ENCODE data around the gene RIN1. TPM values are rescaled to one million over a fixed set of nuclear protein-coding genes. Genes with fewer than 3 reads are reported as not detected.
"Not testable (repeated sequence)": the region's sequence is repeated elsewhere in the genome, so short reads cannot be mapped to it uniquely, and the experiment has no call there.

Gene RIN1, protein sequence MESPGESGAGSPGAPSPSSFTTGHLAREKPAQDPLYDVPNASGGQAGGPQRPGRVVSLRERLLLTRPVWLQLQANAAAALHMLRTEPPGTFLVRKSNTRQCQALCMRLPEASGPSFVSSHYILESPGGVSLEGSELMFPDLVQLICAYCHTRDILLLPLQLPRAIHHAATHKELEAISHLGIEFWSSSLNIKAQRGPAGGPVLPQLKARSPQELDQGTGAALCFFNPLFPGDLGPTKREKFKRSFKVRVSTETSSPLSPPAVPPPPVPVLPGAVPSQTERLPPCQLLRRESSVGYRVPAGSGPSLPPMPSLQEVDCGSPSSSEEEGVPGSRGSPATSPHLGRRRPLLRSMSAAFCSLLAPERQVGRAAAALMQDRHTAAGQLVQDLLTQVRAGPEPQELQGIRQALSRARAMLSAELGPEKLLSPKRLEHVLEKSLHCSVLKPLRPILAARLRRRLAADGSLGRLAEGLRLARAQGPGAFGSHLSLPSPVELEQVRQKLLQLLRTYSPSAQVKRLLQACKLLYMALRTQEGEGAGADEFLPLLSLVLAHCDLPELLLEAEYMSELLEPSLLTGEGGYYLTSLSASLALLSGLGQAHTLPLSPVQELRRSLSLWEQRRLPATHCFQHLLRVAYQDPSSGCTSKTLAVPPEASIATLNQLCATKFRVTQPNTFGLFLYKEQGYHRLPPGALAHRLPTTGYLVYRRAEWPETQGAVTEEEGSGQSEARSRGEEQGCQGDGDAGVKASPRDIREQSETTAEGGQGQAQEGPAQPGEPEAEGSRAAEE
- total RNA-seq (2021), result 5.4 and 5.5 TPM in 2 replicates
- long read RNA-seq, transcript RIN1-201 (10 exons, 2,693 nt), result major isoform, 12 of 36 reads
- long read RNA-seq, partial matches to known transcripts, result 9 of 36 reads
- long read RNA-seq, other reads (novel, unspliced or antisense), result 15 of 36 reads

DNA sequence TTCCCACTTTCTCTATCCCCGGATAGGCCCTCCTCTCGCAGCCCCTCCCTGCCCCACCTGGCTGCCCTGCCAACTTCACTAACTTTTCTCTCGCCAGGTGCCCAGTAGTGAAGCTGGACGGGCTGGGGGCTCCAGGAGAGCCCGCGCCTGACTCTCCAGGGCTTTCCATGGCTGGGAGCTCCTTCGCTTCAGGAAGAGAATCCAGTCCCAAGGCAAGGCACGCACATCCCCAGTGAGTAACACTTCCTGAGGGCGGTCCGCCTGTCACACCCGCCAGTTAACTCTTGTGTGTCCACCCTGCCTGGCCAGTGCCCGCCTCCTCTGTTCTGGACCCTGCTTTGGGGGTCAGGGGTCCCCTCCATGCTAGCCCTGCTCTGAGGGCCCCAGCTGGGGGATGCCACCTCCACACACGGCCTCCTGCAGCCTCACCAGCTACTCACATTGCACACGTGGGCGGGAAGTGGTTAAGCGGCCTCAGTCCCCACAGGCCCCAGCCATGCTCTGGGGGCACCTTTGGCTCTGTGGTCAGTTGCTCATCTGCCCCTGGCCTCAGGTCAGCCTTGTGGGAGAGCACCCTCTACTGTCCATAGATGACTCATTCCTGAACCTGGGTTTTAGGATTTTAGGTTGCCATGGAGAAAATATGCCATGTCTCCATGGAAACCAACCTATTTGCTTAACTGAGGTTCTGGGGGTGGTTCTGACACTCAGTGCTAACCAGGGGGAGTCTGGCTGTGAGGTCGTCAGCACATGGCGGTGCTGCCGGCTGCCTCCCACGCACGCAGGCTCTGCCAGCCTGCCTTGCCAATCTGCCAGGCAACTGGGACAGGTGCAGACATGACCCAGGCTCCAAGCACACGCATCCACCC is at the start of gene RIN1:
RIN1 (minus strand) TSS at position 201 of the 869 bp plus-strand sequence; CDS start at position 169, 32 bp downstream.
- Histone ChIP-seq H3K23me2 (ENCODE audit: insufficient read length, low read depth, low read length, poor library complexity, severe bottlenecking) (no peaks in the 10 kb centered on the region), H3K27ac (ENCODE audit: insufficient read length, low read depth, low read length) (no peak within 1 kb of the TSS), H3K79me1 (ENCODE audit: insufficient read depth, low read depth, low read length, poor library complexity, severe bottlenecking) (no peaks in the 10 kb centered on the region), H3K79me2 (ENCODE audit: insufficient read depth, low read length) (no peaks in the 10 kb centered on the region), H3K27me3 (ENCODE audit: insufficient read depth, low read length) (no peaks in the 10 kb centered on the region; the same call in 1 of the 2 replicates), H4K20me1 (ENCODE audit: control insufficient read depth, insufficient read depth, insufficient read length) (no peaks in the 10 kb centered on the region), H2AK5ac (ENCODE audit: insufficient read length, low read length) (no peak within 1 kb of the TSS), H4K91ac (ENCODE audit: insufficient read length, low read depth, low read length) (no peak within 1 kb of the TSS), H2AFZ (ENCODE audit: low read length) (no peak within 1 kb of the TSS), H2BK15ac (ENCODE audit: low read depth, low read length) (no peak within 1 kb of the TSS), H4K8ac (replicated peaks; ENCODE audit: insufficient read length, low read depth, low read length) (no peak within 1 kb of the TSS), H2BK120ac (ENCODE audit: low read depth, low read length, poor library complexity, severe bottlenecking) (no peak within 1 kb of the TSS), H3K4me2 (ENCODE audit: insufficient read depth, insufficient read length, low read length) (peak within 1 kb of the TSS; percentile 30), H3K56ac (ENCODE audit: insufficient read length, low read depth, low read length) (no peak within 1 kb of the TSS), H3K18ac (ENCODE audit: insufficient read length, low read depth, low read length) (peak within 1 kb of the TSS; percentile 65), H3K14ac (ENCODE audit: insufficient read depth, low read length) (peak within 1 kb of the TSS; percentile 41), H4K5ac (ENCODE audit: insufficient read length, low read depth, low read length) (no peak within 1 kb of the TSS), H3K9ac (ENCODE audit: extremely low read depth, insufficient read length, low read length) (peak within 1 kb of the TSS; percentile 2), H3K4me1 (ENCODE audit: insufficient read depth, low read length) (no peaks in the 10 kb centered on the region), H3K4ac (ENCODE audit: low read depth, low read length) (no peak within 1 kb of the TSS), H3K23ac (ENCODE audit: insufficient read length, low read depth, low read length) (no peak within 1 kb of the TSS), H3T11ph (ENCODE audit: low read length) (no peak within 1 kb of the TSS), H2BK12ac (ENCODE audit: insufficient read length, low read depth, low read length) (no peak within 1 kb of the TSS), H2BK5ac (ENCODE audit: insufficient read length, low read length) (no peak within 1 kb of the TSS), H3K9me3 (ENCODE audit: control insufficient read depth, low read depth, low read length) (no peaks in the 10 kb centered on the region), H2BK20ac (ENCODE audit: low read depth, low read length, poor library complexity, severe bottlenecking) (no peak within 1 kb of the TSS)
- Mint-ChIP-seq H3K4me1 (peaks cover 20 to 21% of the 10 kb centered on the region in 2 experiments), H3K9me3 (no peaks in the 10 kb centered on the region), H3K27ac (peak within 1 kb of the TSS in 2 of 3 experiments; percentile 44 to 92; a peak in 5 of 7 replicates), H3K27me3 (ENCODE audit: low read depth) (peaks cover 4% of the 10 kb centered on the region), H3K4me3 (peak within 1 kb of the TSS; percentile 83 to 86), H3K36me3 (ENCODE audit: insufficient read depth in 1 of 3, low read depth in 3 of 3) (peaks cover 8 to 33% (median 20%) of the 10 kb centered on the region in 3 experiments; a peak in 6 of 7 replicates)
- TF ChIP-seq, protein P1, sequence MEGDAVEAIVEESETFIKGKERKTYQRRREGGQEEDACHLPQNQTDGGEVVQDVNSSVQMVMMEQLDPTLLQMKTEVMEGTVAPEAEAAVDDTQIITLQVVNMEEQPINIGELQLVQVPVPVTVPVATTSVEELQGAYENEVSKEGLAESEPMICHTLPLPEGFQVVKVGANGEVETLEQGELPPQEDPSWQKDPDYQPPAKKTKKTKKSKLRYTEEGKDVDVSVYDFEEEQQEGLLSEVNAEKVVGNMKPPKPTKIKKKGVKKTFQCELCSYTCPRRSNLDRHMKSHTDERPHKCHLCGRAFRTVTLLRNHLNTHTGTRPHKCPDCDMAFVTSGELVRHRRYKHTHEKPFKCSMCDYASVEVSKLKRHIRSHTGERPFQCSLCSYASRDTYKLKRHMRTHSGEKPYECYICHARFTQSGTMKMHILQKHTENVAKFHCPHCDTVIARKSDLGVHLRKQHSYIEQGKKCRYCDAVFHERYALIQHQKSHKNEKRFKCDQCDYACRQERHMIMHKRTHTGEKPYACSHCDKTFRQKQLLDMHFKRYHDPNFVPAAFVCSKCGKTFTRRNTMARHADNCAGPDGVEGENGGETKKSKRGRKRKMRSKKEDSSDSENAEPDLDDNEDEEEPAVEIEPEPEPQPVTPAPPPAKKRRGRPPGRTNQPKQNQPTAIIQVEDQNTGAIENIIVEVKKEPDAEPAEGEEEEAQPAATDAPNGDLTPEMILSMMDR (conservative IDR thresholded peaks at IDR 0.05), result peak; percentile 59
- WGBS (ENCODE audit: extremely low coverage, insufficient read length, low lambda C conversion rate), result no CpG with 5 or more reads among the region's 22 CpGs
- DNase-seq, result peak; percentile 84

DNA sequence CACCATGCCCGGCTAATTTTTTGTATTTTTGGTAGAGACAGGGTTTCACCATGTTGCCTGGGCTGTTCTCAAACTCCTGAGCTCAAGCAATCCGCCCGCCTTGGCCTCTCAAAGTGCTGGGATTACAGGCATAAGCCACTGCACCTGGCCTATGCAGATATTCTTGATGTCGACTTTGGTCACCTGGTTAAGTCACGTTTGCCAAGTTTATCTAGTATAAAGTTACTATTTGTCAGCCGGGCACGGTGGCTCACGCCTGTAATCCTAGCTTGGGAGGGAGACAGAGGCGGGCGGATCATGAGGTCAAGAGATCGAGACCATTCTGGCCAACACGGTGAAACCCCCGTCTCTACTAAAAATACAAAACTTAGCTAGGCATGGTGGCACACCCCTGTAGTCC is 48.1 kb upstream of the RIN1 start:
- H3K4ac ChIP-seq (ENCODE audit: low read depth, low read length); H3K27me3 ChIP-seq (ENCODE audit: insufficient read depth, low read length); H3K27ac ChIP-seq (ENCODE audit: insufficient read length, low read depth, low read length); H3K79me1 ChIP-seq (ENCODE audit: insufficient read depth, low read depth, low read length, poor library complexity, severe bottlenecking); H3K56ac ChIP-seq (ENCODE audit: insufficient read length, low read depth, low read length); H2BK5ac ChIP-seq (ENCODE audit: insufficient read length, low read length); H4K5ac ChIP-seq (ENCODE audit: insufficient read length, low read depth, low read length); H2BK20ac ChIP-seq (ENCODE audit: low read depth, low read length, poor library complexity, severe bottlenecking); H3K18ac ChIP-seq (ENCODE audit: insufficient read length, low read depth, low read length); H3K9me3 Mint-ChIP-seq; H3K9ac ChIP-seq (ENCODE audit: extremely low read depth, insufficient read length, low read length); H4K20me1 ChIP-seq (ENCODE audit: control insufficient read depth, insufficient read depth, insufficient read length); H3K23ac ChIP-seq (ENCODE audit: insufficient read length, low read depth, low read length); H2AFZ ChIP-seq (ENCODE audit: low read length); H3K14ac ChIP-seq (ENCODE audit: insufficient read depth, low read length); H2BK15ac ChIP-seq (ENCODE audit: low read depth, low read length); H3K9me3 ChIP-seq (ENCODE audit: control insufficient read depth, low read depth, low read length); H3K23me2 ChIP-seq (ENCODE audit: insufficient read length, low read depth, low read length, poor library complexity, severe bottlenecking); H3K4me1 ChIP-seq (ENCODE audit: insufficient read depth, low read length); DNase-seq; H3K79me2 ChIP-seq (ENCODE audit: insufficient read depth, low read length); H3K36me3 Mint-ChIP-seq (ENCODE audit: insufficient read depth in 1 of 3, low read depth in 3 of 3); H4K8ac ChIP-seq (replicated peaks; ENCODE audit: insufficient read length, low read depth, low read length); H2AK5ac ChIP-seq (ENCODE audit: insufficient read length, low read length); H3K4me2 ChIP-seq (ENCODE audit: insufficient read depth, insufficient read length, low read length); H4K91ac ChIP-seq (ENCODE audit: insufficient read length, low read depth, low read length); H2BK120ac ChIP-seq (ENCODE audit: low read depth, low read length, poor library complexity, severe bottlenecking); H3T11ph ChIP-seq (ENCODE audit: low read length); H3K27ac Mint-ChIP-seq; H2BK12ac ChIP-seq (ENCODE audit: insufficient read length, low read depth, low read length); H3K4me3 Mint-ChIP-seq: not testable (repeated sequence)
- peaks cover 4 to 10% of the 10 kb centered on the region in 2 experiments for H3K4me1 Mint-ChIP-seq
- peaks cover 10% of the 10 kb centered on the region for H3K27me3 Mint-ChIP-seq (ENCODE audit: low read depth)
- WGBS (ENCODE audit: extremely low coverage, insufficient read length, low lambda C conversion rate), result no CpG with 5 or more reads among the region's 13 CpGs

All from H9 (cell line).